ENCODE measurements around the gene SCN9A.
"Not testable (repeated sequence)": the region's sequence is repeated elsewhere in the genome, so short reads cannot be mapped to it uniquely, and the experiment has no call there.

The SCN9A gene

DNA sequence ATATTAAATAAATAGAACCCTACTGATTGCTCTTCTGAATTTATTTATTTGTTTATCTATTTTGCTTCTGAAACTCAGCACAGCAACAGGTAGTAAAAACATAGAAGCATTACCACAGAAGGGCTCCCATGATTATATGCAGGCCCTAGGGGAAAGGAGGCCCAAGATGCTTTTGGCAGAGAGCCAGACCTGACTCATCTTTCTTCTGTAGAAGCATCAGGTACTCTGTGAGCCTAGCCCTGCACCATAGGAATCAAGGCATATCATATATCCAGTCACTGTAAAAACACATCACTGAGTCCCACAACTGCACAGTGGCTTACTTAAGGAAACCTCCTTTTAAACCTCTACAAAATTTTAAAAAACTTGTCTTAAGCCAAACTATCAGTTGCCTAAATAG is 1.8 kb downstream of the SCN9A start:
- no peak for DNase-seq

DNA sequence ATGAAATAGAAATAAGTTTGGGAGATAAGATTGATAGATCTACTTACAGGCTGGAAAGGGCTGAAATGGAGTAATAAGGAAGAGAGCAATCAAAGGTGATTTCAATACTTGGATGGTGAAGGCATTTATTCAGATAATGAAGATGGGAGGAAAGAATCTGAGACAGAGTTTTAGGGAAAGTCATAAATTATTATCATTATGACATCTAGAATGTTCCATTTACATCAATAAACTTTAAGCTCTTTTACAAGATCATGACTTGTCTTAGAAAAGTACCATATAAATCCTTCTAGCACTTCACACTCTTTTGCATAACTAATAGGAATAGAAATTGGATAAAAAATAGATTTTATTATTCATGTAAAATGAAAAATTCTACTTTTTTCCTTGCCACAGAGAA is 2.2 kb downstream of the SCN9A start:
- DNase-seq: no peak

DNA sequence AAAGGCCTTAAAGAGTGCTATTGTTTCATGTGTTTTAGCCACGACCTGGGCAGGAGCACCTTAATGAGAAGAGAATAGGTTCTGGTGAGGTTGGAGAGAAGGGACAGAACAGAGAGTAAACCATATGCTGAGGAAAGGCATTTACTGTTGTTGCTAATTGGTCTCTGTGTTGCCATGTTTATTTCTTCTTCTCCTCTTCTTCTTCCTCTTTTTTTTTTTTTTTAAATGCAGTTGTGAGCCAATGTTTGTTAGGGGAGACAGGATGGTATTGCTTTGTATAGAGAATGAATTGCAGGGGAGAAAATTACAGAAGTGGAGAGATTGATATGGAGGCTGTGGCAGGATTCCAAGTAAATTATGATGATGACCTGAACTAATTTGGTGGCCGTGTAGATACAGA is 2.6 kb downstream of the SCN9A start:
- DNase-seq: no peak

DNA sequence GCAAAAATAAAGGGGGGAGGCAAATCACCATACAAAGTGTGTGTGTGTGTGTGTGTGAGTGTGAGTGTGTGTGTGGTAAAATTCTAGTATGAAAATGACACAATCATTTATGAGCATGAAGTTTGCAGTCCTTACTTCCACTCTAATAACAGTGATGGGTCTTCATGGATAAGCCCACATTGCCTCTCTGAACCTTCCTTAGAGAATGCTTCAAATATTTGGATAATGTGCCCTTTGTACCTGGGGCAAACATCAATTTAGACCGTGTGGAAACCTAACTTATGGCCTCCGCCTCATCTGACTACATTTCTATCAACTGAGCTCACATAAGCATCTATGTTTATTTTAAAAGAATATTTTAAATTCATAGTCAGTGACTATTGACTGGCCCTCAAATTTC is 3.7 kb downstream of the SCN9A start:
- no peak for DNase-seq

DNA sequence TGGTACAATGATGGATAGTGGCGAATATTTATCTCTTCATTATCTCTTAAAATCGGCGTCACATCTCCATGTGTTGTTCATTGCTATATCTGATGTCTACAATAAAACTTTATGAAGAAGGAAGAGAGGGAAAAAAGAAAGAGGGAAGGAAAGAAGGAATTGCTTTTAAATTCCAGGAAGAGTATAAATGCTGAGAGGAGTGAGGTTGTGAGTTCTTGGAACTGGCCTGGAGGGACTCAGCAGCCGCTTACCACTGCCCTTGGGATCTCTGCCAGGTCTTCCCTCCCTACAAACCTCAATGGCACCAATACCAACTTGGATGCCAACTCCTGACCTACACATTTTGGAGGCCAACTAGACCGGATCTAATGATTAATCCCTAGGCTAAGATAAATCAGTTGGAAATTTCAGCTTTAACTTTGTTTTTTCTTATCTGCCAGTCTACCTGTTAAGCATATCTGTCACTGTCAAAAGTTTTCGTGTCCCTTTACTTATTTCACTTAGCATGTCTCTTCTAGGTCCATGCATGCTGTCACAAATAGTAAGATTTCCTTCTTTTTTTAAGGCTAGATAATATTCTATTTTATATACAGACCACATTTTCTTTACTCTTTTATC is 9.8 kb downstream of the SCN9A start:
- no peak for DNase-seq

DNA sequence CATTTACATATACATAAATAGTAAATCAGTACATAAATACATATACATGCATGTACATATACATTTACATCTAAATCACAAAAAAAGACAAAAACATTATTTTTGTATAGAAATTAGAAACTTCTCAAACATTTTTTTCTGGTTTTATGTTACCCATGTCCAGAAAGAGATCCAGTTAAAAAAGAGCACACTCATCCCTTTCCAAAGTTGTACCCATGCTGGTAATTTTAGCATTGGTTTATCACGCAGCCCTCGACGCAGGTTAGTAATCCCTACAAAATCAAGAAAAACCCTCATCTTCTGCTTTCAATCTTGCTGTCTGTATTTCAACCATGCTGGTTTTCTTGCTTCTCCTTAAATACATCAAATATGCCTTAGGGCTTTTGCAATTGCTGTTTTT is 10.5 kb downstream of the SCN9A start:
- DNase-seq: no peak

DNA sequence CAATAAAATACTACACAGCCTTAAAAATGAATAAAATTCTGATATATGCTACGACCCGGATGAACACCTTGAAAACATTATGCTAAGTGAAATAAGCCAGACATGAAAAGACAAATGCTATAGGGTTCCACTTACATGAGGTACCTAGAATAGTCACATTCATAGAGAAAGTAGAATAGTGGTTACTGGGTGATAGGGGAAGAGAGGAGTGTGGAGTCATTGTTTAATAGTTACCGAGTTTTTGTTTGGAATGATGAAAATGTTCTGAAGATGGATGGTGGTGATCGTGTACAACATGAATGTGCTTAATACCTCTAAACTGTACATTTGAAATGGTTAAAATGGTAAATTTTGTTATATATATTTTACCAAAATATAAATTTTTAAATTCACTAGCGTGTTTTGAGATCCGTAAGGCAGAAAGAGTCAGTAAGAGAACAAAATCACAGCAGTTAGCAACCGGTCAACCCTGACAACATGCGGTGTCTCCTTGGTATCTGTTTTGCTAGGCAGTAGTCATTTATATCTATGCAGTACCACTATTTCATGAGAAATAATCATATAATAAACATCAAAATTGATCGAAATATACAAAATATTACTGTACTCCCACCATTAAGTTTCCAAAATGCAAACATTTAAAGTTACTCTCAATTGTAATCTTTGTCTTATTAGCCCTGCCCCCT is 11.1 kb downstream of the SCN9A start:
- DNase-seq: no peak

DNA sequence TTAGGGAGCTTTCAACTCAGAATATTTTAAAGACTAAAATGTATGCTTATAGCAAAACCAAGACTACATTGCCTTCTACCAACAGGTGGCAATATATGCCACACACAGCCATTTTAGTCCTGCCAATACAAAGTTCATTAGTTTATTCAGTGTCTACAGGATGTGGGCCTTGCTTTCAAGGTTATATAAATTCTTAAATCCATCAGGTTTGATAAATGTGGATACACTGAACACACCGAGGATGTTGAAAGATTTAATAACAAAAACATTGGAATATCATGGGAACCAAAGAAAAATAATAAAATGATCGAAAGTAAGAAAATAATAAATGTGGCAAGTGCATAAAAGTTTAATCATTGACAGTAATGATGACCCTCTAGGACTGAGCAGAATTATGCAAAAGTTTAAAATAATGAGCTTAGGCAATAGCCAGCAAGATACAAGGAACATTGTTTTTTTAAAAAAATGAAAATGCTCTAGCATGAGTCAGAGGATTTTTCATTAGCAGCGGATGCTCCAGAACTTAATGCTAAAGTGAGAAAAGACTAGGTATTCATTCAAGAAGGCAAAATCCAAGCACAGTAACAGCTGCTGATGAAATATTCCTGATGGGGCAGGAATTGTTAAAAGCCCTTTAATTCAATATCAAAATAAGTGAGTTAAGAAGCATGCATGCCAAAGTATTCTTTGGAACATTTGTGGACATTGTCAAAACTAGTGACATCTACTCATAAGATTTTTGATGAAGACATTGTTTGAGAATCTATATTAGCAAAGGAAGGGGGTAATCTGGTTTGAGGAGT is 14.2 kb downstream of the SCN9A start:
- no peak for DNase-seq

DNA sequence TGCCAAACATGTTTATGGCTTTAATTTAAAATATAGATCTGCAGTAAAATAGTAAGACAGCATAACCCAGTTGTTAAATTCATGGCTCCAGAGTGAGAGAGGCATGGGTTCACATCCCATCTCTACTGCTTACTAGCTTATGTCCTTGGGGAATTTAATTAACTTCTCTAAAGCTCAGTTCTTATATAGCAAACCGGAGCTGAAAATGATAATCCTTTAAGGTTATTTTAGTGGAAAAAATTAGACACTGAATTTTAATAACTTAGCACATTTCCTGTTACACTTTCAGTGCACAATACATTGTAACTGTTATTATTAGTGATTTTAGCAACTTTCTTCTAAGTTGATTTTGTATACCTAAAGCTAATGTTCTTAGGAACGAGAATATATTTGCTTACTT is 14.8 kb downstream of the SCN9A start:
- DNase-seq: no peak

DNA sequence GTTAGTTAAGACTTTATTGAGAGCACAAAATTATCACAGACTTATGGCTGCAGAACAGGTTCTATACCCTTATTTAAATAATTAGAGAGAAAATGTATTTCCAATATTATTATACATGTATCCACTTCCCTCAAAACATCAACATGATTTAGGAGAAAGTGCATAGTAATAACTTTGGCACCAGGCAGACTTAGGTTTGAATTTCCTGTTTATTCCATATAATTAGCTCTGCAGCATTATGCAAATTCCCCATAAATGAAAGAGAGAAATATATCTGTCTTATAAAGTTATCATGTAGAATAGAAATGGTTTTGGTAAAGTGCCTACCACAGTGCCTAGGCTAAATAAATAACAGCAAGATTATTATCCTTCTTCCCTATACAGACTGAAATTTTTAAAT is 15.3 kb downstream of the SCN9A start:
- DNase-seq: no peak

DNA sequence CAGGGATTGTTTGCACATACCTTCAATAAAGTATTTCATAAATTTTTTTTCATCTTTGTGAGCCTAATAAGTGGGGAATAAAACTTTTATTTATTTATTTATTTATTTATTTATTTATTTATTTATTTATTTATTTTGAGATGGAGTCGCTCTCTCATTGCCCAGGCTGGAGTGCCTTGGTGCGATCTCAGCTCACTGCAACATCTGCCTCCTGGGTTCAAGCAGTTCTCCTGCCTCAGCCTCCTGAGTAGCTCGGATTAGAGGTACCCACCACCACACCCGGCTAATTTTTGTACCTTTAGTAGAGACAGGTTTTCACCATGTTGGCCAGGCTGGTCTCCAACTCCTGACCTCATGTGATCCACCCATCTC is 17.8 kb downstream of the SCN9A start:
- DNase-seq: not testable (repeated sequence)

DNA sequence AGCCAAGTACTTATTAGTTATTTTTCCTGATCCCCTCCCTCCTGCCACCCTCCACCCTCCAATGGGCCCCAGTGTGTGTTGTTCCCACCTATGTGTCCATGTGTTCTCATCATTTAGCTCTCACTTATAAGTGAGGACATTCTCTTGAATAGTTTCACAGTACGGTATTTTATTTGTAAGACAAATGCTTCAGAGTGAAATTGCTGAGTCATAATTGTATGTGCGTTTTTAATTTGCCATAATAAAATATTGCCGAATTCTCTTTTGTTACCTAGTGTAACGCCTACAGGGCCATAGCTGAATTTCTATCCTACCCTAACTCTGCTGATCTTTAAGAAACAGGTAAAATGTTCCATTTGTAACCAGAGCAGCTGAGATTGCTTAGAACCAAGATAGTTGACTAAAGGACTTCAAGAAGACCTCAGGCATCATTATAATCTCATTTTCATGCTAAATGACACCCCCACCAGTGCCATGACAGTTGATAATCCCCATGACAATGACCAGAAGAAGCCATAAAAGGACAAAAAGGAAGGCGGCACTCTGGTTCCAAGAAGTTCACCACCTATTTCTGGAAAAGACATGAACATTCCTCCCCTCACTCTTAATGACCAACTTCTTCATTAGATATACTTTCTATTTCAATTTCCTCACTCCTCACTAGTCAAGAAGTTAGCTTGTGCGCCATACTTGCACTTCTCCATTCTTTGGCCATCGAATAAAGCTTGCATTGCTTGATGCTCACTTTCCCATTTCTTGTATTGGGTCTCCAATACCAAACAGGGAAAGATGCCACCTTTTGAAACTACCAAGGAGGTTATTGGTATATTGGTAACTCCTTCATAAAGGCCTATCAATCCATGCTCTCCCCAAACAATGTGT is 18.4 kb downstream of the SCN9A start:
- no peak for DNase-seq

DNA sequence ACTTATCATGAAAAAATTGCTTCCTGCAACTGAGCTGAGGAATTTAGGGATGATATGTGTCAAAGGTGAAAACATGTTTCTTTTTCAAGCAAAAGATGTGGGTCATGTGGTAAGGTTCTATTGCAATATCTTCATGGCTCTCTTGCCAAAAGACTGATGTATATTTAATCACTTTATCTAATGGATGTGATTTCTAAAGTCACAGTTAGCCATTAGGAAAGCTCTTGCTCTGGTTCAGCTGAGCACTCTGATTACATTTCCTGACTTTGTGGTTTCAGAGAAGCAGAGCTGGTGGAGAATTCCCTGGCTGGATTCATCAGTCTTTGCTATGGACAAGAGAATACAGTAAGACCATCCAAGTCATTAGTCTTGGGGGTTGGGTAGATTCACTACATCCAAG is 24.4 kb downstream of the SCN9A start:
- no peak for DNase-seq

DNA sequence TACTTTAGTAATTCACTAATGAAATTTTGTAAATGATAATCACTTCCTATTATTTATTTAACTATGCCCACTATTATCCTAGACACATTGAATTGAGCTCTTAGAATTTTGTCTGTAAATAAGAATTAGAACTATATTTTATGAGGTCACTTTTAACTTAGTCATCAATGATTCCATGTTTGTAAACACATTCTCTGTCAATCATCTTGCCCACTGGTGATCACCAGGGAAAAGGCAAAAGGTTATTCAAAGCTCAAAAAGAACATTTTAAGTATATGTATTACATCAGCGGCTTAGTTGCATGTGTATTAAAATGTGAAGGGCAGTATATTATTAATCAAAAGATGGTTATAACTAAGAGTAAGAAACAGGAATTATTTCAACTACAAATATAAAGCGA is 25.2 kb downstream of the SCN9A start:
- DNase-seq: no peak

DNA sequence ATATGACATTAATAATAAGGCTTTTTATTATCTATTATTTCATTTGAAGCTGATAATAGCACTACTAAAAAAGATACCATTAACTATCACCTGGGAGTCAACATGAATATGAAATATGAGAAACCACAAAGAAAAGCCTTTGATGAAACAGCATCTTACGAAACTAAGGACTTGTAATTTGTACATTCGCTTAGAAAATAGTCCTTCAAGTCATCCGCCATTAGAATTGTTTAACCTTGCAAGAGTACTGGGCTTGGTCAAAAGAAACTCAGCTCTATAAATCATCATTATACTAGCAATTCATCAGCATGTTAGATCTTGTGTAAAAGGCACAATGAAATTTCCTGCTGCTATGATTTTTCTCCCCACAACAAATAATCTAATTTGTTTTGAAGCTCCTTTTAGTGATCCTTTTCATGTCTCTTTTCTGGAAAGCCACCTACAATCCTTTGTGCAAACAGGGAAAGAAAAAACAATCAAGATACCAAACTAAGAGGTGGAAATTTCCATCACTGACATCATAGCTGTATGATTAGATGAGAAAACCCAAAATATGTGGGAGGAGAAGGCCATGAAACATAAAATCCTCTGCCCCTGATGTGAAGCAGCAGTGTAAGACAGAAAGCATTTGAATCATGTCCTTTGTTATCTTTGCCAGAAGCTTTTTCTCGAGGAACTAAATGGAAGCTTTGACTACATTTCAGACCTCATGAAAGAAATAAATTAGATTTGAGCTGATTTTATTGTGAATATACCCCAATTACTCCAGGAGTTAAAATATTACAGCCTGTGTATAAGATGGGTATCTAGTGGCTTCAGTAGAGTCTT is 31.2 kb downstream of the SCN9A start:
- no peak for DNase-seq

DNA sequence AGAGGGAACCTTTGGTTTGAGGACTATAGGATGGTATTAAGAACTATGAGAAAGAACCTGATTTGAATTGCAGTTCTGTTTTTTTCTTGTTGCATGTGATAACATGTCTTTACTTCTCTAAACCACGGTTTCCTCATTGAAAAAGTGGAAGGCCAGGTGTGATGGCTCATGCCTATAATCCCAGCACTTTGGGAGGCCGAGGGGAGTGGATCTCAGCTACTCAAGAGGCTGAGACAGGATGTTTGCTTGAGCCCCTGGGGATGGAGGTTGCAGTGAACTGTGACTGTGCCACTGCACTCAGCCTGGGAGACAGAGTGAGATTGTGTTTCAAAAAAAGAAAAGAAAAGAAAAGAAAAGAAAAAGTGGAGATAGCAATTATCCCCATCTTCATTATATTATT is 32.3 kb downstream of the SCN9A start:
- no peak for DNase-seq

DNA sequence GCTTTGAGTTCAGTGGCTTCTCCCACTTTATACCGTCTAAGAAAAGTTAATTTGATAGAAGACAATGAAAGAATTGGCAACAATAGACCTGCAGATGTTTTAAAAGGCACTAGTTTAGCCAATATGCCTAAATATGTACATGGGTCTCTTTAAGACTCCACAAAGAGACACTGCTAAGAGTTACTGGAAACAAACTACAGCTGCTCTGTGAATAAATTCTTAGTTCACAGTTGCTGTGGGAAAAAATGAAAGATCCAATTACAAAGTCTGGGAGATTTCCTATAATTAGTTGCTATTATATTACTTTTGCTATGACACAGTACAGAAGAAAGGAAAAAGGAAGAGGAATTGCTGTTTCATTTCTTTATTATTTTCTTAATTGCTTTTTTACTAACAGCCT is 34.3 kb downstream of the SCN9A start:
- DNase-seq: no peak

DNA sequence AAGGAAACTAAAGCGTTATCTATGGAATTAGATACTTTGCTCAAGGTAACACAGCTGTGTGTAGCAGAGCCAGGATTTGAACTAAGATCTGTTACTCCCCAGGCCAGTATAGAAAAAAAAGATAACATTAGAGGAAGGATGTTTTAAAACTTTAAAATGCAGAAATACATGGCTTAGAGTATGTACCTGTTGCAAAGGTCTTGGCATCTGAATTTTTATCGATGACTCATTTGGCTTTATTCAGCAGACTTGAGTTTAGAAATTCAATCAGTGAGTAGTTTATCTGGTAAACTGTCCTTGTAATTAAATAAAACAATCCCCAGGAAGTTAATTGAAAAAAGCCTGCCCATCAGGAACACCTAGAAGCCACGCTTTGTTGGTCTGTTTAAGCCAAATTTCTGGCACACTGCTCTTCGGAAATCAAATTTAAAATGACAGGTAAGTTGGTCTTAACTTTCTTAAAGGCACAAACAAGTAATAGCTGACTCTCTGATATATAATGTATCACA is 36.9 kb downstream of the SCN9A start:
- DNase-seq: no peak

DNA sequence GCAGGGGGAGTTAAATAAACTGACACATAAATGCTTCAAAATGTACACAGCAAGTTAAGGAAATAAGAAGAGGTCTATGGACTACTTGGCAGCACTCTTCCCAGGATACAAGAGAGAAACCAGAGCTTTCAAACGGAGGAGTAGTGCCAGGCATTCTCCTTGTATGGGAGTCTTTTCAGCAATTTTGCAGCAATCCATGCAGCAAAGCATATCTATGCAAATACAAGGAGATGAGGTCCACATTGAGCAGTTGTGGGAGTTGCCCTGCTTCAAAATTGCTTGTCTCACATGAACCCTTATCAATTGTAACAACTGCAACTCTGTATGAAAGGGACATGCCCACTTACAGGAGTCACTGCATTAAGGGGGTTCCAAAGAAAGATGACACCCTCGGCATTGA is 37.8 kb downstream of the SCN9A start:
- DNase-seq: no peak

DNA sequence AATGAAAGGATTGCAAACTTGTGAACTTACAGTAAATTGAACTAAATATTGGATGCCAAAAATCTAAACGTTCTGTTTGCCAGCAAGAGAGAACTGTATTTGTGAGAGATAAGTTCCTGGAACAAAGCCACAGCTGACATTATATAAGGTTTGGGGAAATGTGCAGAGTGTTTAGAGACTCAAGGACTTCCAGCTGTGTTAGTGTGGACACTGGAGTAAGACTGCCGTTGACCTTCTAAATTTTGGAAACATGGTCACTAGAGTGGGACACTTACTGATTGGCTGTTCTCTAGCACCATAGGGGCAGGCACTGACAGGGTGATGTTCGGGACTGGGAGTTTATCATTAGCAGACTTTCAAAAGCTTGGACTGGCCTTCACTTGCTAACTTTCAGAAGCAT is 40.5 kb downstream of the SCN9A start:
- DNase-seq: no peak

DNA sequence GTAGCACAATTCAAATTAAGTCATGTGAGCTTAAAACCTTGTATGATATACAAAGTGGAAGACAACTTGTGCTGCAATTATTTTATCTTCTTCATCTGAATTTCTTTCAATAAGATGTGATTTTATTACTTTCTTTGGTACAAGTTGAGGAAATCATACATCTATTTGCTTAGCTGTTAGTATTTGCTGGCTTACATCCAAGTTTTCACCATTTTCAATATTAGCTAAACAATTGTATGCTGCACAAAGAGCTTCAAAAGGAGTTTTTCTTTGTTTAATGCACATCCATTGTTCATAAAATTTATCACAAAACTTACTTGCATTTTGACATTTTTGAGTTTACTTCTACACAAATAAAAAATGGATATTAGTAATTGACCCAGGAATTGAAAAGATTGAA is 40.9 kb downstream of the SCN9A start:
- DNase-seq: no peak

DNA sequence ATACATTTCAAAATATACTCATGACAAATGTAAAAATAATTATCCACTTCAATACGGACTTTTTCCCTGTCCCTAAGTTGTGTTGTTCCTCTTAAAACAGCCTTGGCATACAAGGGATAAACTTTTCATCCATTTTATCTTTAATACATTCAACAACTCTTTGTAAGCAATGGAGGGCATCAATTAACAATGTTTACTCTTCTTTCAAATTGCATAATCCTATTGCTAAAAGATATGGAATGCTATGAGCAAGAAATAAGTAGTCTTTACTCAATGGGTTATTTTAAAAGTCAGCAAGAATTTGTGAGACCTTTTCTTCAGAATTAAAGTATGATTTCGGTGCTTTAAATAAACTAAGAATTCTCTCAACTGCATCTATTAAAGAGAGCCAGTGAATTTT is 41.9 kb downstream of the SCN9A start:
- DNase-seq: no peak
